SH-SY5Y (cell line): ENCODE data around the gene IBTK.

Source experiments
- GATA2 ChIP-seq: IDR thresholded peaks from 2 replicates; pipeline ENCODE4 v1.6.1; 2011; ENCODE audit warnings: mild to moderate bottlenecking, low read depth, low read length
- GATA3 ChIP-seq: IDR thresholded peaks from 2 replicates; pipeline ENCODE4 v1.6.1; 2011; ENCODE audit warnings: low read depth, mild to moderate bottlenecking, low read length, moderate library complexity

GRCh38 chr6:82176616-82177015, 70.9 kb downstream of the IBTK start:
- TF ChIP-seq GATA3: no peak
- no peak for TF ChIP-seq GATA2
